Neural crest cell (in vitro differentiated cells): Measurements from ENCODE around the gene PLK4. TPM values are rescaled to one million over a fixed set of nuclear protein-coding genes. Genes with fewer than 3 reads are reported as not detected.
"Not testable (repeated sequence)": the region's sequence is repeated elsewhere in the genome, so short reads cannot be mapped to it uniquely, and the experiment has no call there.

Experiments
- DNase-seq: peaks from one replicate; pipeline ENCODE4 v3.0.0; 2021; ENCODE audit warnings: low read depth, mixed read lengths, low spot score
- H3K27ac Mint-ChIP-seq: one replicate; pipeline ENCODE4 v1.8.0; 2021; ENCODE audit warnings: mild to moderate bottlenecking, mixed read lengths; ENCODE audit not compliant: unreplicated experiment
- H3K27me3 Mint-ChIP-seq: 2 replicates; pipeline ENCODE4 v1.8.0; 2021; ENCODE audit warnings: low read depth, mild to moderate bottlenecking, mixed read lengths
- H3K36me3 Mint-ChIP-seq: 2 replicates; pipeline ENCODE4 v1.8.0; 2021; ENCODE audit warnings: low read depth, mild to moderate bottlenecking, mixed read lengths
- H3K4me1 Mint-ChIP-seq: 2 replicates; pipeline ENCODE4 v1.8.0; 2021; ENCODE audit warnings: mixed read lengths
- H3K4me3 Mint-ChIP-seq: one replicate; pipeline ENCODE4 v1.8.0; 2021; ENCODE audit warnings: mild to moderate bottlenecking, mixed read lengths
- H3K9me3 Mint-ChIP-seq: 2 replicates; pipeline ENCODE4 v1.8.0; 2021; ENCODE audit warnings: mixed read lengths
- CTCF ChIP-seq: fragments of 200-600 bp; sonication (generic); conservative IDR thresholded peaks from 2 replicates; pipeline ENCODE4 v1.5.0; 2021; ENCODE audit warnings: antibody characterized with exemption, mild to moderate bottlenecking
- total RNA-seq: library from RNA; stranded (reverse); gene quantifications from 2 replicates; pipeline ENCODE4 v1.2.1, GENCODE V29; 2021

Gene PLK4
- total RNA-seq, 1 donor from 2014 or later = 49.6 TPM

GRCh38 chr4:127905029-127905428 is 24.3 kb downstream of the PLK4 start:
- H3K27ac Mint-ChIP-seq = no peak overlapping the region
- no peaks in the 10 kb centered on the region for H3K4me1 Mint-ChIP-seq
- no peaks in the 10 kb centered on the region for H3K27me3 Mint-ChIP-seq
- TF ChIP-seq CTCF = no peak
- H3K36me3 Mint-ChIP-seq = peaks cover 36% of the 10 kb centered on the region
- no peak for DNase-seq
- peaks cover 12% of the 10 kb centered on the region for H3K9me3 Mint-ChIP-seq
- no peak overlapping the region for H3K4me3 Mint-ChIP-seq

GRCh38 chr4:127916512-127916911 is 35.8 kb downstream of the PLK4 start:
- Mint-ChIP-seq H3K4me1 (no peaks in the 10 kb centered on the region), H3K4me3 (no peak overlapping the region), H3K36me3 (peaks cover 4% of the 10 kb centered on the region), H3K9me3 (no peaks in the 10 kb centered on the region), H3K27me3 (no peaks in the 10 kb centered on the region), H3K27ac (no peak overlapping the region)
- DNase-seq = no peak
- no peak for TF ChIP-seq CTCF

GRCh38 chr4:127917151-127917550 is 36.5 kb downstream of the PLK4 start:
- no peaks in the 10 kb centered on the region for H3K27me3 Mint-ChIP-seq
- no peaks in the 10 kb centered on the region for H3K9me3 Mint-ChIP-seq
- H3K36me3 Mint-ChIP-seq = peaks cover 4% of the 10 kb centered on the region
- H3K4me1 Mint-ChIP-seq = no peaks in the 10 kb centered on the region
- no peak for TF ChIP-seq CTCF
- peak overlapping the region; percentile 37 for H3K27ac Mint-ChIP-seq
- DNase-seq = no peak
- H3K4me3 Mint-ChIP-seq = no peak overlapping the region

GRCh38 chr4:127920521-127920920 is 39.8 kb downstream of the PLK4 start:
- no peak for DNase-seq
- Mint-ChIP-seq H3K27ac (no peak overlapping the region), H3K27me3 (no peaks in the 10 kb centered on the region), H3K4me1 (no peaks in the 10 kb centered on the region), H3K36me3 (peaks cover 21% of the 10 kb centered on the region), H3K9me3 (no peaks in the 10 kb centered on the region), H3K4me3 (no peak overlapping the region)
- TF ChIP-seq CTCF = no peak

- H3K4me1 Mint-ChIP-seq = no peaks in the 10 kb centered on the region
- no peak for TF ChIP-seq CTCF
- no peaks in the 10 kb centered on the region for H3K9me3 Mint-ChIP-seq
- peaks cover 28% of the 10 kb centered on the region for H3K36me3 Mint-ChIP-seq
- H3K27me3 Mint-ChIP-seq = no peaks in the 10 kb centered on the region
- no peak for DNase-seq
- no peak overlapping the region for H3K27ac Mint-ChIP-seq
- no peak overlapping the region for H3K4me3 Mint-ChIP-seq
Measured at GRCh38 chr4:127922226-127922625, 41.5 kb downstream of the PLK4 start.

GRCh38 chr4:127925720-127926119 is 45.0 kb downstream of the PLK4 start:
- not testable (repeated sequence) for H3K4me3 Mint-ChIP-seq, H3K4me1 Mint-ChIP-seq, H3K27me3 Mint-ChIP-seq, H3K9me3 Mint-ChIP-seq, H3K27ac Mint-ChIP-seq, DNase-seq
- H3K36me3 Mint-ChIP-seq = peaks cover 27% of the 10 kb centered on the region
